Liver (tissue), 9 donors: ENCODE data around the gene OR11L1. TPM values are rescaled to one million over a fixed set of nuclear protein-coding genes. Genes with fewer than 3 reads are reported as not detected.

Experiments
- DNase-seq: peaks from one replicate; pipeline ENCODE4 v3.0.0-alpha.2; 2017; ENCODE audit warnings: low spot score
- H3K27ac ChIP-seq, 2 donors: one replicate each; pipeline ENCODE4 v1.7.0; 2013; ENCODE audit warnings: inconsistent platforms in 2 of 2, low read length in 2 of 2, control low read depth in 1 of 2, low read depth in 1 of 2, mild to moderate bottlenecking in 1 of 2
- H3K27me3 ChIP-seq, 4 donors: one replicate each; pipeline versions ENCODE4 v1.6.1 to v1.7.0; 2013; ENCODE audit warnings: low read length in 3 of 4, inconsistent platforms in 1 of 4, mild to moderate bottlenecking in 1 of 4, moderate library complexity in 1 of 4; ENCODE audit not compliant: control insufficient read depth in 4 of 4, insufficient read depth in 4 of 4
- H3K36me3 ChIP-seq, 4 donors: one replicate each; pipeline versions ENCODE4 v1.6.1 to v1.7.0; 2013; ENCODE audit warnings: low read length in 3 of 4, mild to moderate bottlenecking in 3 of 4, low read depth in 1 of 4, moderate library complexity in 1 of 4; ENCODE audit not compliant: control insufficient read depth in 4 of 4, insufficient read depth in 3 of 4
- H3K4me1 ChIP-seq, 4 donors: one replicate each; pipeline versions ENCODE4 v1.6.1 to v1.7.0; 2013; ENCODE audit warnings: low read length in 3 of 4, mild to moderate bottlenecking in 3 of 4, moderate library complexity in 1 of 4; ENCODE audit not compliant: control insufficient read depth in 4 of 4, insufficient read depth in 4 of 4
- H3K4me3 ChIP-seq, 3 donors: one replicate each; pipeline versions ENCODE4 v1.6.1 to v1.7.0; 2013; ENCODE audit warnings: low read length in 3 of 3, control low read depth in 1 of 3, low read depth in 1 of 3, mild to moderate bottlenecking in 1 of 3
- H3K9ac ChIP-seq, 2 donors: one replicate each; pipeline ENCODE4 v1.7.0; 2013; ENCODE audit warnings: low read length in 2 of 2, mild to moderate bottlenecking in 2 of 2, moderate library complexity in 2 of 2, control low read depth in 1 of 2, low read depth in 1 of 2
- H3K9me3 ChIP-seq, 4 donors: one replicate each; pipeline versions ENCODE4 v1.6.1 to v1.7.0; 2013; ENCODE audit warnings: low read length in 3 of 4; ENCODE audit not compliant: control insufficient read depth in 4 of 4
- EGR1 ChIP-seq, 2 donors: IDR thresholded peaks; 2 replicates each; pipeline ENCODE4 v1.6.1; 2016 to 2018; ENCODE audit warnings: antibody characterized with exemption in 2 of 2, low read depth in 2 of 2
- FOXA1 ChIP-seq: IDR thresholded peaks from 2 replicates; pipeline ENCODE4 v1.6.1; 2016; ENCODE audit warnings: antibody characterized with exemption
- GABPA ChIP-seq, 2 donors: IDR thresholded peaks in 1 of 2; conservative IDR thresholded peaks in 1 of 2; 2 replicates each; pipeline ENCODE4 v1.6.1; 2016; ENCODE audit warnings: antibody characterized with exemption in 2 of 2, mild to moderate bottlenecking in 1 of 2, moderate library complexity in 1 of 2
- HNF4G ChIP-seq: IDR thresholded peaks from 2 replicates; pipeline ENCODE4 v1.6.1; 2016; ENCODE audit warnings: antibody characterized with exemption
- JUND ChIP-seq, 2 donors: IDR thresholded peaks; 2 replicates each; pipeline ENCODE4 v1.6.1; 2016; ENCODE audit warnings: antibody characterized with exemption in 2 of 2
- NR2F2 ChIP-seq: IDR thresholded peaks from 2 replicates; pipeline ENCODE4 v1.6.1; 2016; ENCODE audit warnings: antibody characterized with exemption
- RAD21 ChIP-seq, 2 donors: IDR thresholded peaks; 2 replicates each; pipeline ENCODE4 v1.6.1; 2016; ENCODE audit warnings: antibody characterized with exemption in 2 of 2, mild to moderate bottlenecking in 2 of 2
- RXRA ChIP-seq, 2 donors: IDR thresholded peaks; 2 replicates each; pipeline ENCODE4 v1.6.1; 2017 to 2018; ENCODE audit warnings: antibody characterized with exemption in 2 of 2, mild to moderate bottlenecking in 1 of 2
- SP1 ChIP-seq: IDR thresholded peaks from 2 replicates; pipeline ENCODE4 v1.6.1; 2018; ENCODE audit warnings: antibody characterized with exemption, mild to moderate bottlenecking
- YY1 ChIP-seq: IDR thresholded peaks from 2 replicates; pipeline ENCODE4 v1.6.1; 2016; ENCODE audit warnings: antibody characterized with exemption, mild to moderate bottlenecking
- WGBS: extraction: QIAGEN DNeasy Blood & Tissue Kit; methylation state at CpG from one replicate; pipeline ENCODE4 v1.1.7; 2013; 5-methylcytosine and 5-hydroxymethylcytosine counted together
- polyA plus RNA-seq, 2 donors: library from polyadenylated mRNA; stranded (reverse) in 1 of 2; unstranded in 1 of 2; fragments of 200-250 nt in 1 of 2; fragments of >200 nt in 1 of 2; fragmentation: Nextera tagmentation in 1 of 2; extraction: Ambion mirVana in 1 of 2; gene quantifications; one replicate each; pipeline versions ENCODE4 v1.2.1 to v1.2.3, GENCODE V29; 2013 to 2015
- total RNA-seq, 2 donors: library from RNA; depleted of rRNA; stranded (reverse); fragments of >200 nt; gene quantifications; one replicate each; pipeline ENCODE4 v1.2.3, GENCODE V29; 2014
- TF ChIP-seq, protein P1 (sequence below): fragments of 150-350 bp; IDR thresholded peaks from 2 replicates; pipeline ENCODE4 v1.5.1; 2017; ENCODE audit warnings: improper control_type of control experiment, low read depth, low read length; ENCODE audit not compliant: missing input control
- TF ChIP-seq, protein P2 (sequence below): IDR thresholded peaks from 2 replicates; pipeline ENCODE4 v1.6.1; 2016; ENCODE audit warnings: antibody characterized with exemption, mild to moderate bottlenecking
- TF ChIP-seq, protein P3 (sequence below): IDR thresholded peaks from 2 replicates; pipeline ENCODE4 v1.6.1; 2016; ENCODE audit warnings: antibody characterized with exemption
- donor health status: healthy.
- donor health status: healthy.
- donor health status: healthy.
- donor health status: healthy.
- donor health status: healthy.

Gene OR11L1
- total and polyA plus RNA-seq, 4 donors: not detected

DNA sequence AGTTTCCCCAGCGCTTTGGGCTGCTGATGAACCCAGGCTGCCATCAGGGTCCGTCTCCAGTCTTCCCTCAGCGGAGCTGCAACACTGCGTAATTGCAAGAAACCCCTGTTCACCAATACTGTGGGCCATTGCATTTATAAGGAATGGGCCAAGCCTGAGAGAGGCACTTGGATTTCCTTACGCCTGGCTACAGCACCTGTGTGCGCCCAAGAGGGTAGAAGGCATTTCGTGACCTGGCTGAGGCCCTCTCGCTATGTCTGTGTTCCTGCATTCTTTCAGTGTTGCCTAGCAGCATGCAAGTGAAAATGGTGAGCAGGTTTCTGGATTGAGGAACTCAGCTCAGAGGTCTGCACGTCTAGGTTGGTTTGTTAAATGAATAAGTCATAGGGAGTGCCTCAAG, 41.6 kb upstream of the OR11L1 start:
- H3K4me1 ChIP-seq: no peaks in the 10 kb centered on the region
- no peak overlapping the region for H3K27ac ChIP-seq
- DNase-seq: no peak
- no peak overlapping the region for H3K9ac ChIP-seq
- peaks cover 0 to 3% (median 0%) of the 10 kb centered on the region in 4 donors for H3K27me3 ChIP-seq
- peaks cover 0 to 3% (median 0%) of the 10 kb centered on the region in 4 donors for H3K9me3 ChIP-seq
- no peak for TF ChIP-seq HNF4G
- TF ChIP-seq JUND (IDR thresholded peaks at IDR 0.05): no peak
- TF ChIP-seq RXRA (IDR thresholded peaks at IDR 0.05): no peak
- TF ChIP-seq YY1: no peak
- no peak for TF ChIP-seq GABPA (IDR thresholded peaks at IDR 0.05 in 1 of 2, conservative IDR thresholded peaks at IDR 0.05 in 1 of 2)
- TF ChIP-seq, protein P1, sequence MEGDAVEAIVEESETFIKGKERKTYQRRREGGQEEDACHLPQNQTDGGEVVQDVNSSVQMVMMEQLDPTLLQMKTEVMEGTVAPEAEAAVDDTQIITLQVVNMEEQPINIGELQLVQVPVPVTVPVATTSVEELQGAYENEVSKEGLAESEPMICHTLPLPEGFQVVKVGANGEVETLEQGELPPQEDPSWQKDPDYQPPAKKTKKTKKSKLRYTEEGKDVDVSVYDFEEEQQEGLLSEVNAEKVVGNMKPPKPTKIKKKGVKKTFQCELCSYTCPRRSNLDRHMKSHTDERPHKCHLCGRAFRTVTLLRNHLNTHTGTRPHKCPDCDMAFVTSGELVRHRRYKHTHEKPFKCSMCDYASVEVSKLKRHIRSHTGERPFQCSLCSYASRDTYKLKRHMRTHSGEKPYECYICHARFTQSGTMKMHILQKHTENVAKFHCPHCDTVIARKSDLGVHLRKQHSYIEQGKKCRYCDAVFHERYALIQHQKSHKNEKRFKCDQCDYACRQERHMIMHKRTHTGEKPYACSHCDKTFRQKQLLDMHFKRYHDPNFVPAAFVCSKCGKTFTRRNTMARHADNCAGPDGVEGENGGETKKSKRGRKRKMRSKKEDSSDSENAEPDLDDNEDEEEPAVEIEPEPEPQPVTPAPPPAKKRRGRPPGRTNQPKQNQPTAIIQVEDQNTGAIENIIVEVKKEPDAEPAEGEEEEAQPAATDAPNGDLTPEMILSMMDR: no peak
- TF ChIP-seq EGR1 (IDR thresholded peaks at IDR 0.05; ENCODE audit: low read depth in 2 of 2): no peak
- TF ChIP-seq SP1: no peak
- TF ChIP-seq, protein P2, sequence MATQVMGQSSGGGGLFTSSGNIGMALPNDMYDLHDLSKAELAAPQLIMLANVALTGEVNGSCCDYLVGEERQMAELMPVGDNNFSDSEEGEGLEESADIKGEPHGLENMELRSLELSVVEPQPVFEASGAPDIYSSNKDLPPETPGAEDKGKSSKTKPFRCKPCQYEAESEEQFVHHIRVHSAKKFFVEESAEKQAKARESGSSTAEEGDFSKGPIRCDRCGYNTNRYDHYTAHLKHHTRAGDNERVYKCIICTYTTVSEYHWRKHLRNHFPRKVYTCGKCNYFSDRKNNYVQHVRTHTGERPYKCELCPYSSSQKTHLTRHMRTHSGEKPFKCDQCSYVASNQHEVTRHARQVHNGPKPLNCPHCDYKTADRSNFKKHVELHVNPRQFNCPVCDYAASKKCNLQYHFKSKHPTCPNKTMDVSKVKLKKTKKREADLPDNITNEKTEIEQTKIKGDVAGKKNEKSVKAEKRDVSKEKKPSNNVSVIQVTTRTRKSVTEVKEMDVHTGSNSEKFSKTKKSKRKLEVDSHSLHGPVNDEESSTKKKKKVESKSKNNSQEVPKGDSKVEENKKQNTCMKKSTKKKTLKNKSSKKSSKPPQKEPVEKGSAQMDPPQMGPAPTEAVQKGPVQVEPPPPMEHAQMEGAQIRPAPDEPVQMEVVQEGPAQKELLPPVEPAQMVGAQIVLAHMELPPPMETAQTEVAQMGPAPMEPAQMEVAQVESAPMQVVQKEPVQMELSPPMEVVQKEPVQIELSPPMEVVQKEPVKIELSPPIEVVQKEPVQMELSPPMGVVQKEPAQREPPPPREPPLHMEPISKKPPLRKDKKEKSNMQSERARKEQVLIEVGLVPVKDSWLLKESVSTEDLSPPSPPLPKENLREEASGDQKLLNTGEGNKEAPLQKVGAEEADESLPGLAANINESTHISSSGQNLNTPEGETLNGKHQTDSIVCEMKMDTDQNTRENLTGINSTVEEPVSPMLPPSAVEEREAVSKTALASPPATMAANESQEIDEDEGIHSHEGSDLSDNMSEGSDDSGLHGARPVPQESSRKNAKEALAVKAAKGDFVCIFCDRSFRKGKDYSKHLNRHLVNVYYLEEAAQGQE: no peak
- H3K36me3 ChIP-seq: no peaks in the 10 kb centered on the region
- 80% methylated on average over 9 of the region's 9 CpGs for WGBS
- H3K4me3 ChIP-seq: no peak overlapping the region

DNA sequence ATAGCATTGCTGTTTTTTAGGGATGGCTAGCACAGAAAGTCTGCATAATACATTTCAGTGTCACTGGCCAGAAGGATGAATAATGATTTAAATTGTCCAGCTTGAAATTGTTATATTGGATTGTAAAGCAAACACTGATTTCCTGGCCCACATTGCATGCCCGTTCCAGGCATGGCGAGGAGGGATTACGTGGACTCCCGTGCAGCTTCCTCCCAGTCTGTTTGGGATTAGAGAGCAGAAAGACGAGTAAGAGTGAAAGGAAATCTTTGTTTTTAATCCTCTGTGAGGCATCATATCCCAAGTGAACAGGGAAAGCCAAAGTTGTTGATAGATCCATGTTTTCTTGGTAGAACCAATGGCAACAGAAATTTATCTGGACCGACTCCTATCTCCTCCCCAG, 23.7 kb upstream of the OR11L1 start:
- no peaks in the 10 kb centered on the region for H3K27me3 ChIP-seq
- no peak overlapping the region for H3K27ac ChIP-seq
- no peak overlapping the region for H3K4me3 ChIP-seq
- TF ChIP-seq, protein P1: no peak
- TF ChIP-seq FOXA1 (no peak), YY1 (no peak), RXRA (IDR thresholded peaks at IDR 0.05) (no peak), HNF4G (no peak), NR2F2 (no peak), EGR1 (IDR thresholded peaks at IDR 0.05; ENCODE audit: low read depth in 2 of 2) (no peak), RAD21 (IDR thresholded peaks at IDR 0.05) (no peak), SP1 (no peak)
- TF ChIP-seq, protein P3, sequence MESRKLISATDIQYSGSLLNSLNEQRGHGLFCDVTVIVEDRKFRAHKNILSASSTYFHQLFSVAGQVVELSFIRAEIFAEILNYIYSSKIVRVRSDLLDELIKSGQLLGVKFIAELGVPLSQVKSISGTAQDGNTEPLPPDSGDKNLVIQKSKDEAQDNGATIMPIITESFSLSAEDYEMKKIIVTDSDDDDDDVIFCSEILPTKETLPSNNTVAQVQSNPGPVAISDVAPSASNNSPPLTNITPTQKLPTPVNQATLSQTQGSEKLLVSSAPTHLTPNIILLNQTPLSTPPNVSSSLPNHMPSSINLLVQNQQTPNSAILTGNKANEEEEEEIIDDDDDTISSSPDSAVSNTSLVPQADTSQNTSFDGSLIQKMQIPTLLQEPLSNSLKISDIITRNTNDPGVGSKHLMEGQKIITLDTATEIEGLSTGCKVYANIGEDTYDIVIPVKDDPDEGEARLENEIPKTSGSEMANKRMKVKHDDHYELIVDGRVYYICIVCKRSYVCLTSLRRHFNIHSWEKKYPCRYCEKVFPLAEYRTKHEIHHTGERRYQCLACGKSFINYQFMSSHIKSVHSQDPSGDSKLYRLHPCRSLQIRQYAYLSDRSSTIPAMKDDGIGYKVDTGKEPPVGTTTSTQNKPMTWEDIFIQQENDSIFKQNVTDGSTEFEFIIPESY: no peak
- TF ChIP-seq, protein P2: no peak
- WGBS: 78% methylated on average over 6 of the region's 6 CpGs
- H3K9me3 ChIP-seq: no peaks in the 10 kb centered on the region
- H3K36me3 ChIP-seq: no peaks in the 10 kb centered on the region
- H3K4me1 ChIP-seq: no peaks in the 10 kb centered on the region
- no peak for DNase-seq
- H3K9ac ChIP-seq: no peak overlapping the region
